Calu3 (cell line): ENCODE data around the gene CES4A. TPM values are rescaled to one million over a fixed set of nuclear protein-coding genes. Genes with fewer than 3 reads are reported as not detected.

ENCODE experiments used
- BruUV-seq: library from RNA; stranded (reverse); fragments of 400-500 nt; replicated peaks from 2 replicates; lab custom pipeline; 2021; lab: Mats Ljungman, UMichigan
- CTCF ChIA-PET: fragments of 300-600 bp; sonication (Branson Sonifier 250); formaldehyde crosslinking; loops from one replicate; lab custom pipeline; 2022; ENCODE audit warnings: antibody characterized with exemption; lab: Charles Lee
- DNase-seq: peaks from one replicate; pipeline ENCODE4 v3.0.0; 2022
- H3K27ac Mint-ChIP-seq: one replicate; pipeline ENCODE4 v1.8.0; 2022; ENCODE audit warnings: mixed read lengths; ENCODE audit not compliant: unreplicated experiment
- H3K27me3 Mint-ChIP-seq: one replicate; pipeline ENCODE4 v1.8.0; 2022; ENCODE audit warnings: mixed read lengths; ENCODE audit not compliant: unreplicated experiment
- H3K36me3 Mint-ChIP-seq: one replicate; pipeline ENCODE4 v1.8.0; 2022; ENCODE audit warnings: mild to moderate bottlenecking, moderate library complexity, mixed read lengths; ENCODE audit not compliant: insufficient read depth, unreplicated experiment
- H3K4me1 Mint-ChIP-seq: one replicate; pipeline ENCODE4 v1.8.0; 2022; ENCODE audit warnings: mild to moderate bottlenecking, low read depth, mixed read lengths; ENCODE audit not compliant: unreplicated experiment
- H3K4me3 Mint-ChIP-seq: one replicate; pipeline ENCODE4 v1.8.0; 2022; ENCODE audit warnings: mild to moderate bottlenecking, low read depth, moderate library complexity, mixed read lengths; ENCODE audit not compliant: unreplicated experiment
- H3K9me3 Mint-ChIP-seq: one replicate; pipeline ENCODE4 v1.8.0; 2022; ENCODE audit warnings: low read depth, mixed read lengths; ENCODE audit not compliant: unreplicated experiment
- intact Hi-C: fragments of 100-400 bp; cut with micrococcal nuclease; formaldehyde crosslinking; loops from one replicate; pipeline ENCODE4 v1.10.0; 2022; ENCODE audit not compliant: unreplicated experiment
- total RNA-seq: library from RNA; stranded (reverse); gene quantifications from 2 replicates; pipeline ENCODE4 v1.2.3, GENCODE V29; 2022
- TF ChIP-seq, protein P1 (sequence below): fragments of 200-600 bp; IDR thresholded peaks from one replicate; pipeline ENCODE4 v1.8.0; 2022; ENCODE audit warnings: antibody characterized with exemption; ENCODE audit not compliant: unreplicated experiment

CES4A gene
- total RNA-seq, 1 experiment from 2014 or later, result not detected

DNA sequence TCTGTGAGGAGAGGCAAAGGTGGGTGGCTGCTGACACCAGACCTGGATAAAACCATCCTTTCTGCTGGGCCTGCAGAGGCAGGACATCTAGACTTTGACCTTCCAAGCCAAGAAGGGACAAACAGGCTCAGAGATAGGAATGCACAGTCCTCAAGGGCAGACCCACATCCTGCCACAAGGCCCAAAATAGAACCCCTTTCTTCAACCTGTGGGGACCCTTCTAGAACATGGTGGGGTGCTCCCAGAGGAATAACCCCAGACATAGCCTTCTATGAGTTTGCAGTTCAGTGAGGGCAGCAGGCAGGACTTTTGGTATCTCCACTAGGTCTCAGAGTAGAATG is 36.8 kb downstream of the CES4A start:
- Mint-ChIP-seq H3K9me3 (no peaks in the 10 kb centered on the region), H3K36me3 (peaks cover 20% of the 10 kb centered on the region), H3K27ac (no peak overlapping the region), H3K4me1 (peaks cover 40% of the 10 kb centered on the region), H3K4me3 (no peak overlapping the region), H3K27me3 (no peaks in the 10 kb centered on the region)
- TF ChIP-seq, protein P1, sequence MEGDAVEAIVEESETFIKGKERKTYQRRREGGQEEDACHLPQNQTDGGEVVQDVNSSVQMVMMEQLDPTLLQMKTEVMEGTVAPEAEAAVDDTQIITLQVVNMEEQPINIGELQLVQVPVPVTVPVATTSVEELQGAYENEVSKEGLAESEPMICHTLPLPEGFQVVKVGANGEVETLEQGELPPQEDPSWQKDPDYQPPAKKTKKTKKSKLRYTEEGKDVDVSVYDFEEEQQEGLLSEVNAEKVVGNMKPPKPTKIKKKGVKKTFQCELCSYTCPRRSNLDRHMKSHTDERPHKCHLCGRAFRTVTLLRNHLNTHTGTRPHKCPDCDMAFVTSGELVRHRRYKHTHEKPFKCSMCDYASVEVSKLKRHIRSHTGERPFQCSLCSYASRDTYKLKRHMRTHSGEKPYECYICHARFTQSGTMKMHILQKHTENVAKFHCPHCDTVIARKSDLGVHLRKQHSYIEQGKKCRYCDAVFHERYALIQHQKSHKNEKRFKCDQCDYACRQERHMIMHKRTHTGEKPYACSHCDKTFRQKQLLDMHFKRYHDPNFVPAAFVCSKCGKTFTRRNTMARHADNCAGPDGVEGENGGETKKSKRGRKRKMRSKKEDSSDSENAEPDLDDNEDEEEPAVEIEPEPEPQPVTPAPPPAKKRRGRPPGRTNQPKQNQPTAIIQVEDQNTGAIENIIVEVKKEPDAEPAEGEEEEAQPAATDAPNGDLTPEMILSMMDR, result no peak
- no TSS peak for BruUV-seq
- CTCF ChIA-PET, result no interaction called here
- no peak for DNase-seq
- intact Hi-C loops, result no loop called here

DNA sequence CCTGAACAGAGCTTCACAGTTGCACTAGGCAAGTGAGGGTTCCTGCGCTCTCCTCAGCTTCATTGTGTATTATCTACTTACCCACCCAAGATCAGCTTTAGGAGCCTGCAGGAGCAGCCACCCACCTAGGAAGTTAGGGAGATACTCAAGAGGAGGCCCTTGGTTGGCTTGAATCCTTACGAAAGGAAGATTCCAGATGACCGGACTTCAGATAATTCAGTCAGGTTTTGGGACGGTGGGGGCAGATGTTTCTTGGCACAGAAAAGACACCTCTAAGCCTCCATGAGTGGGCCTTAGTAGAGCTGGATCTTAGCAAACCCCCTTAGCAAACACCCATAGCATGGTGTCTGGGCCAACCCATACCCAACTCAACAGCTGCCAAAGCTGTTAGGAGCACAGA is 38.2 kb downstream of the CES4A start:
- CTCF ChIA-PET, result interaction anchor here (0.6 to 0.8 kb wide), 2 partner anchors 19 to 1517 kb away, joined by 3 read pairs; no protein-coding TSS in a partner anchor
- Mint-ChIP-seq H3K9me3 (no peaks in the 10 kb centered on the region), H3K36me3 (peaks cover 32% of the 10 kb centered on the region), H3K27ac (no peak overlapping the region), H3K4me3 (no peak overlapping the region), H3K4me1 (peaks cover 34% of the 10 kb centered on the region), H3K27me3 (no peaks in the 10 kb centered on the region)
- DNase-seq, result no peak
- TF ChIP-seq, protein P1, result no peak
- BruUV-seq, result no TSS peak
- intact Hi-C loops, result no loop called here

DNA sequence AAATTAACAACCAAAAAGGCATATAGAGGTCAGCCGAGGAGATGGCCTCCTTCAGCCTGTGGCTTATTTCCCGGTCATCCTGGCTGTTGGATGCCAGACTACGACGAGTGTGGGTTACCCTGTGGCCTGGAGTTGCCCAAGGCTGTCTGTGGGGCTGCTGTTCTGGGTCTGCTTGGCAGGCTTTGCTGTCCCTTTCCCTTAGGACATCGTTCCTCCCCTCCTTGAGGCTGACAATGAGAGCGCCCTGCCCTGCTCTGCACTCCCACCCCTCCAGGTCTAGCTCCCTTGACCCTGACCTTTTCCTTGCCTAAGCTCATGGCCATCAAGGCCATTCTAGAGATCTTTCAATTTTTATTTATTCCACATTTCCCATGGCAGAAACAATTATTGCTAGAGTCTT is 38.7 kb downstream of the CES4A start:
- peaks cover 35% of the 10 kb centered on the region for H3K36me3 Mint-ChIP-seq
- H3K4me3 Mint-ChIP-seq, result no peak overlapping the region
- TF ChIP-seq, protein P1, result no peak
- no peaks in the 10 kb centered on the region for H3K9me3 Mint-ChIP-seq
- no peak for DNase-seq
- H3K27ac Mint-ChIP-seq, result no peak overlapping the region
- intact Hi-C loops, result no loop called here
- CTCF ChIA-PET, result interaction anchor here (0.6 kb wide), 1 partner anchor 19 kb away, joined by 3 read pairs; no protein-coding TSS in a partner anchor
- peaks cover 39% of the 10 kb centered on the region for H3K4me1 Mint-ChIP-seq
- no peaks in the 10 kb centered on the region for H3K27me3 Mint-ChIP-seq
- BruUV-seq, result no TSS peak

DNA sequence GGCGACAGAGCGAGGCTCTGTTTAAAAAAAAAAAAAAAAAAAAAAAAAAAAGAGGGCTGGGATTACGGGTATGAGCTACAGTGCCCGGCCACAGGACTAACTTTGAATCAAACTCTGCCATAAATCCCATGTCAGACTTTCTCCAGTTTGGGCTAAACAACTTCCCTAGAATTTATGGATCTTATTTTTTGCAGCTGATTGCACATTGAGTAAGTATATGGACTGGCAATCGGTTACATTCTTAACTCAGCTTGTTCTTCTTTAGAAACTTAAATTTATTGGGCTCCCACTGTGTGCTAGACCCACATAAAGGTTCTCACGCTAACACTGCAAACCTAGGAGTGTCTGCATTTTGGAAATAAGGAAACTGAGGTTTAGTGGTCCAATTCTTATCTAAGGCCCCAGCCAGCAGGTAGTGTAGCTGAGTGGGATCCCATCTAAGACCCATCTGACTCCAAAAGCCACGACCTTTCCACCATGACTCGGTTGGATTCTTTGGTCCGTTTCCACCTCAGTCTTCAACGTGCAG is 39.8 kb downstream of the CES4A start:
- TF ChIP-seq, protein P1, result peak; percentile 15
- no peak for DNase-seq
- intact Hi-C loops, result no loop called here
- TSS peak; percentile 97 for BruUV-seq
- H3K36me3 Mint-ChIP-seq, result peaks cover 38% of the 10 kb centered on the region
- peaks cover 30% of the 10 kb centered on the region for H3K4me1 Mint-ChIP-seq
- no peaks in the 10 kb centered on the region for H3K9me3 Mint-ChIP-seq
- H3K4me3 Mint-ChIP-seq, result peak overlapping the region; percentile 82
- H3K27me3 Mint-ChIP-seq, result no peaks in the 10 kb centered on the region
- CTCF ChIA-PET, result interaction anchor here (0.6 to 1.2 kb wide), 2 partner anchors 10 to 388 kb away, joined by 5 to 8 read pairs; partner anchors contain the start of gene ZDHHC1
- H3K27ac Mint-ChIP-seq, result peak overlapping the region; percentile 69
